Fibroblast of lung (primary cell): ENCODE results near the gene COL6A2. TPM values are rescaled to one million over a fixed set of nuclear protein-coding genes. Genes with fewer than 3 reads are reported as not detected.
A peak's percentile ranks its signal among the peaks of the same experiment; 100 is the strongest.

Experiments
- DNase-seq, 2 donors: peaks; one replicate each; pipeline versions ENCODE4 v3.0.0 to v3.0.0-alpha.2; 2010; ENCODE audit warnings: low read depth in 2 of 2
- H2AFZ ChIP-seq: 2 replicates; pipeline ENCODE4 v1.5.1; 2012; ENCODE audit warnings: low read length, control low read depth, inconsistent platforms
- H3K27ac ChIP-seq: 2 replicates; pipeline ENCODE4 v1.5.1; 2011; ENCODE audit warnings: low read length, control low read depth; ENCODE audit not compliant: insufficient read depth
- H3K27me3 ChIP-seq: 2 replicates; pipeline ENCODE4 v1.5.1; 2011; ENCODE audit warnings: mild to moderate bottlenecking, low read length; ENCODE audit not compliant: control insufficient read depth, insufficient read depth
- H3K36me3 ChIP-seq: 2 replicates; pipeline ENCODE4 v1.5.1; 2011; ENCODE audit warnings: low read length; ENCODE audit not compliant: control insufficient read depth, insufficient read depth
- H3K4me1 ChIP-seq: 2 replicates; pipeline ENCODE4 v1.5.1; 2011; ENCODE audit warnings: low read length; ENCODE audit not compliant: control insufficient read depth, insufficient read depth; ENCODE audit errors: extremely low read depth
- H3K4me2 ChIP-seq: 2 replicates; pipeline ENCODE4 v1.5.1; 2011; ENCODE audit warnings: low read length, control low read depth; ENCODE audit not compliant: insufficient read depth; ENCODE audit errors: extremely low read depth
- H3K4me3 ChIP-seq, 4 experiments: fragments of 200-600 bp in 1 of 4; sonication (generic) in 1 of 4; replicated peaks in 1 of 4; 2 replicates each; pipeline ENCODE4 v1.5.1; 2011 to 2016; ENCODE audit warnings: low read length in 4 of 4, low read depth in 3 of 4, mild to moderate bottlenecking in 3 of 4, control low read depth in 2 of 4, inconsistent platforms in 1 of 4, mixed read lengths in 1 of 4; ENCODE audit not compliant: insufficient read depth in 1 of 4; ENCODE audit errors: control extremely low read depth in 1 of 4
- H3K79me2 ChIP-seq: 2 replicates; pipeline ENCODE4 v1.5.1; 2012; ENCODE audit warnings: mild to moderate bottlenecking, low read length, inconsistent platforms; ENCODE audit not compliant: control insufficient read depth, insufficient read depth
- H3K9ac ChIP-seq: 2 replicates; pipeline ENCODE4 v1.5.1; 2011; ENCODE audit warnings: mild to moderate bottlenecking, low read length, control low read depth; ENCODE audit not compliant: insufficient read depth
- H3K9me3 ChIP-seq: 2 replicates; pipeline ENCODE4 v1.5.1; 2012; ENCODE audit warnings: low read depth, low read length; ENCODE audit not compliant: control insufficient read depth, insufficient read depth
- H4K20me1 ChIP-seq: 2 replicates; pipeline ENCODE4 v1.5.1; 2011; ENCODE audit warnings: low read length; ENCODE audit not compliant: control insufficient read depth, insufficient read depth; ENCODE audit errors: extremely low read depth
- CTCF ChIP-seq, 2 donors: IDR thresholded peaks in 1 of 2; conservative IDR thresholded peaks in 1 of 2; 1 replicate in 1 of 2; 2 replicates in 1 of 2; pipeline ENCODE4 v1.5.1; 2011 to 2012; ENCODE audit warnings: low read length in 2 of 2, control low read depth in 1 of 2, inconsistent platforms in 1 of 2, low read depth in 1 of 2, mild to moderate bottlenecking in 1 of 2
- EZH2 ChIP-seq: IDR thresholded peaks from 2 replicates; pipeline ENCODE4 v1.5.1; 2012; ENCODE audit warnings: low read length, control low read depth, mild to moderate bottlenecking; ENCODE audit errors: missing control alignments
- polyA plus RNA-seq, 2 donors: library from polyadenylated mRNA; depleted of rRNA in 1 of 2; stranded (reverse) in 1 of 2; unstranded in 1 of 2; fragments of >200 nt; gene quantifications; 2 replicates each; pipeline ENCODE4 v1.2.1, GENCODE V29; 2011 to 2012; ENCODE audit warnings: missing spikeins in 1 of 2
- total RNA-seq: library from RNA; depleted of rRNA; stranded (reverse); fragments of >200 nt; gene quantifications from 2 replicates; pipeline ENCODE4 v1.2.1, GENCODE V29; 2014

The COL6A2 gene
- total and polyA plus RNA-seq, 2 donors (not counting 1 experiment from before 2014, with no cell fraction given): 702 to 782 TPM

GRCh38 chr21:46095083-46095719 is 2.7 kb upstream of the COL6A2 start:
- DNase-seq: no peak
- peaks cover 20% of the 10 kb centered on the region for H3K79me2 ChIP-seq
- no peaks in the 10 kb centered on the region for H4K20me1 ChIP-seq
- no peak overlapping the region for H3K4me2 ChIP-seq
- no peak overlapping the region for H2AFZ ChIP-seq
- H3K9me3 ChIP-seq: no peaks in the 10 kb centered on the region
- H3K27me3 ChIP-seq: no peaks in the 10 kb centered on the region
- no peak overlapping the region for H3K4me3 ChIP-seq
- H3K4me1 ChIP-seq: peaks cover 22% of the 10 kb centered on the region
- peaks cover 2% of the 10 kb centered on the region for H3K36me3 ChIP-seq
- no peak for TF ChIP-seq EZH2
- no peak for TF ChIP-seq CTCF (conservative IDR thresholded peaks at IDR 0.05 in 1 of 2, IDR thresholded peaks at IDR 0.05 in 1 of 2; ENCODE audit: low read depth in 1 of 2, low read length in 2 of 2)
- H3K27ac ChIP-seq: no peak overlapping the region
- no peak overlapping the region for H3K9ac ChIP-seq

GRCh38 chr21:46095814-46096595 is 1.9 kb upstream of the COL6A2 start:
- no peak overlapping the region for H3K27ac ChIP-seq
- H4K20me1 ChIP-seq: peaks cover 3% of the 10 kb centered on the region
- no peaks in the 10 kb centered on the region for H3K9me3 ChIP-seq
- TF ChIP-seq CTCF (conservative IDR thresholded peaks at IDR 0.05 in 1 of 2, IDR thresholded peaks at IDR 0.05 in 1 of 2; ENCODE audit: low read depth in 1 of 2, low read length in 2 of 2) (no peak), EZH2 (no peak)
- no peak overlapping the region for H3K4me2 ChIP-seq
- H2AFZ ChIP-seq: no peak overlapping the region
- peaks cover 28% of the 10 kb centered on the region for H3K79me2 ChIP-seq
- DNase-seq: no peak
- H3K27me3 ChIP-seq: no peaks in the 10 kb centered on the region
- no peak overlapping the region for H3K4me3 ChIP-seq
- peaks cover 3% of the 10 kb centered on the region for H3K36me3 ChIP-seq
- H3K4me1 ChIP-seq: peaks cover 22% of the 10 kb centered on the region
- no peak overlapping the region for H3K9ac ChIP-seq

- peaks cover 35% of the 10 kb centered on the region for H3K79me2 ChIP-seq
- peak overlapping the region; percentile 30 to 89 (median 43) for H3K4me3 ChIP-seq
Measured at GRCh38 chr21:46096596-46097335, 1.1 kb upstream of the COL6A2 start.

More at GRCh38 chr21:46096596-46097335, 1.1 kb upstream of the COL6A2 start:
- Histone ChIP-seq H3K36me3 (peaks cover 3% of the 10 kb centered on the region), H2AFZ (no peak overlapping the region), H3K9me3 (no peaks in the 10 kb centered on the region), H3K9ac (peak overlapping the region; percentile 61), H3K27me3 (no peaks in the 10 kb centered on the region), H3K27ac (peak overlapping the region; percentile 41), H4K20me1 (peaks cover 3% of the 10 kb centered on the region), H3K4me1 (peaks cover 17% of the 10 kb centered on the region), H3K4me2 (peak overlapping the region; percentile 85)
- no peak for DNase-seq
- TF ChIP-seq EZH2: no peak
- no peak for TF ChIP-seq CTCF (conservative IDR thresholded peaks at IDR 0.05 in 1 of 2, IDR thresholded peaks at IDR 0.05 in 1 of 2; ENCODE audit: low read depth in 1 of 2, low read length in 2 of 2)
